ENCODE results near the gene SPNS3. TPM values are rescaled to one million over a fixed set of nuclear protein-coding genes. Genes with fewer than 3 reads are reported as not detected.

The SPNS3 gene
- total RNA-seq, 1 experiment from 2014 or later, result 0.37 TPM

GRCh38 chr17:4503283-4504025, 69.7 kb downstream of the SPNS3 start:
- Histone ChIP-seq H4K20me1 (ENCODE audit: insufficient read depth) (no peaks in the 10 kb centered on the region), H3K9ac (ENCODE audit: low read length) (no peak overlapping the region), H3K79me2 (ENCODE audit: insufficient read depth, low read length) (no peaks in the 10 kb centered on the region), H3K27ac (ENCODE audit: low read depth, low read length) (no peak overlapping the region), H3K4me3 (replicated peaks in 1 of 2; ENCODE audit: low read depth in 1 of 2, low read length in 2 of 2) (no peak overlapping the region), H3K4me2 (ENCODE audit: low read length) (no peak overlapping the region), H3K9me2 (ENCODE audit: insufficient read depth) (no peaks in the 10 kb centered on the region), H3K27me3 (ENCODE audit: insufficient read depth, low read length) (no peaks in the 10 kb centered on the region), H3K4me1 (ENCODE audit: control insufficient read depth in 1 of 2, insufficient read depth in 2 of 2, low read length in 2 of 2) (peaks cover 4 to 32% of the 10 kb centered on the region in 2 experiments; a peak in 3 of 4 replicates), H3K36me3 (ENCODE audit: control insufficient read depth in 1 of 2, insufficient read depth in 2 of 2, low read length in 2 of 2) (no peaks in the 10 kb centered on the region), H2AFZ (ENCODE audit: low read depth, low read length, poor library complexity, severe bottlenecking) (no peak overlapping the region), H3K9me3 (ENCODE audit: control insufficient read depth in 1 of 2, insufficient read depth in 1 of 2, low read depth in 1 of 2, low read length in 2 of 2) (no peaks in the 10 kb centered on the region)
- intact Hi-C loops (cut with micrococcal nuclease), result no loop called here
- no TSS peak for BruUV-seq (replicated peaks)
- no peak for ATAC-seq
- no peak for DNase-seq (ENCODE audit: low read depth, low spot score)
- ChIA-PET RAD21 (ENCODE audit: low non-redundant PET in 1 of 2, low total read pairs in 2 of 2, uncharacterized antibody in 2 of 2, unreplicated experiment in 2 of 2) (no interaction called here), CTCF (no interaction called here), POLR2A (no interaction called here)
- TF ChIP-seq FOSL1 (IDR thresholded peaks at IDR 0.05; ENCODE audit: low read depth), result no peak
- TF ChIP-seq SIN3A (IDR thresholded peaks at IDR 0.05; ENCODE audit: low read depth), result no peak
- TF ChIP-seq ATF3 (IDR thresholded peaks at IDR 0.05), result no peak
- TF ChIP-seq CBX3 (IDR thresholded peaks at IDR 0.05; ENCODE audit: low read depth), result no peak

GRCh38 chr17:4504188-4504587, 70.4 kb downstream of the SPNS3 start:
- ATAC-seq (no peak), DNase-seq (ENCODE audit: low read depth, low spot score) (no peak)
- H3K79me2 ChIP-seq (ENCODE audit: insufficient read depth, low read length), result no peaks in the 10 kb centered on the region
- TF ChIP-seq JUND (IDR thresholded peaks at IDR 0.05), result no peak
- TF ChIP-seq ELF1 (IDR thresholded peaks at IDR 0.05; ENCODE audit: borderline replicate concordance, low read depth), result no peak
- no peak for TF ChIP-seq EZH2 (IDR thresholded peaks at IDR 0.05)
- TF ChIP-seq MAX (IDR thresholded peaks at IDR 0.05), result no peak
- no peak for TF ChIP-seq SP1 (IDR thresholded peaks at IDR 0.05; ENCODE audit: low read depth)
- no peak for TF ChIP-seq ZNF274 (IDR thresholded peaks at IDR 0.05; ENCODE audit: low read depth, low read length)
- no peak for TF ChIP-seq YY1 (IDR thresholded peaks at IDR 0.05; ENCODE audit: extremely low read depth, insufficient replicate concordance, low read depth, low read length)
- TF ChIP-seq CEBPB (IDR thresholded peaks at IDR 0.05; ENCODE audit: low read depth), result no peak
- TF ChIP-seq RAD21 (IDR thresholded peaks at IDR 0.05; ENCODE audit: low read depth), result no peak
- no peak for TF ChIP-seq POLR2AphosphoS5 (IDR thresholded peaks at IDR 0.05; ENCODE audit: low read depth, low read length)
- TF ChIP-seq TCF7L2 (IDR thresholded peaks at IDR 0.05; ENCODE audit: borderline replicate concordance, extremely low read depth, insufficient read depth, insufficient read length), result no peak
- TF ChIP-seq FOSL1 (IDR thresholded peaks at IDR 0.05; ENCODE audit: low read depth), result no peak
- TF ChIP-seq ZFX (IDR thresholded peaks at IDR 0.05), result no peak
- TF ChIP-seq EZH2phosphoT487 (IDR thresholded peaks at IDR 0.05; ENCODE audit: borderline replicate concordance), result no peak
- H4K20me1 ChIP-seq (ENCODE audit: insufficient read depth), result no peaks in the 10 kb centered on the region
- no peak overlapping the region for H3K9ac ChIP-seq (ENCODE audit: low read length)
- ChIA-PET RAD21 (ENCODE audit: low non-redundant PET in 1 of 2, low total read pairs in 2 of 2, uncharacterized antibody in 2 of 2, unreplicated experiment in 2 of 2) (no interaction called here), POLR2A (no interaction called here), CTCF (no interaction called here)
- H2AFZ ChIP-seq (ENCODE audit: low read depth, low read length, poor library complexity, severe bottlenecking), result no peak overlapping the region
- no peak overlapping the region for H3K27ac ChIP-seq (ENCODE audit: low read depth, low read length)
- intact Hi-C loops (cut with micrococcal nuclease), result no loop called here
- H3K27me3 ChIP-seq (ENCODE audit: insufficient read depth, low read length), result no peaks in the 10 kb centered on the region
- no peak overlapping the region for H3K4me2 ChIP-seq (ENCODE audit: low read length)
- BruUV-seq (replicated peaks), result no TSS peak
- H3K4me1 ChIP-seq (ENCODE audit: control insufficient read depth in 1 of 2, insufficient read depth in 2 of 2, low read length in 2 of 2), result peaks cover 4 to 30% of the 10 kb centered on the region in 2 experiments; a peak in 3 of 4 replicates
- H3K4me3 ChIP-seq (replicated peaks in 1 of 2; ENCODE audit: low read depth in 1 of 2, low read length in 2 of 2), result no peak overlapping the region
- no peaks in the 10 kb centered on the region for H3K36me3 ChIP-seq (ENCODE audit: control insufficient read depth in 1 of 2, insufficient read depth in 2 of 2, low read length in 2 of 2)
- no peaks in the 10 kb centered on the region for H3K9me2 ChIP-seq (ENCODE audit: insufficient read depth)
- no peaks in the 10 kb centered on the region for H3K9me3 ChIP-seq (ENCODE audit: control insufficient read depth in 1 of 2, insufficient read depth in 1 of 2, low read depth in 1 of 2, low read length in 2 of 2)

Data from HCT116 (cell line).